GM19324 (cell line): ENCODE data around the gene FOSB.
A peak's percentile ranks its signal among the peaks of the same experiment; 100 is the strongest.
"Not testable (repeated sequence)": the region's sequence is repeated elsewhere in the genome, so short reads cannot be mapped to it uniquely, and the experiment has no call there.

Experiments used
- ATAC-seq: cut with Tn5 transposase; IDR thresholded peaks from one replicate; pipeline ENCODE4 v1.9.1; 2021; ENCODE audit warnings: mild to moderate bottlenecking, moderate library complexity; ENCODE audit not compliant: unreplicated experiment, low FRiP score

Gene FOSB

DNA sequence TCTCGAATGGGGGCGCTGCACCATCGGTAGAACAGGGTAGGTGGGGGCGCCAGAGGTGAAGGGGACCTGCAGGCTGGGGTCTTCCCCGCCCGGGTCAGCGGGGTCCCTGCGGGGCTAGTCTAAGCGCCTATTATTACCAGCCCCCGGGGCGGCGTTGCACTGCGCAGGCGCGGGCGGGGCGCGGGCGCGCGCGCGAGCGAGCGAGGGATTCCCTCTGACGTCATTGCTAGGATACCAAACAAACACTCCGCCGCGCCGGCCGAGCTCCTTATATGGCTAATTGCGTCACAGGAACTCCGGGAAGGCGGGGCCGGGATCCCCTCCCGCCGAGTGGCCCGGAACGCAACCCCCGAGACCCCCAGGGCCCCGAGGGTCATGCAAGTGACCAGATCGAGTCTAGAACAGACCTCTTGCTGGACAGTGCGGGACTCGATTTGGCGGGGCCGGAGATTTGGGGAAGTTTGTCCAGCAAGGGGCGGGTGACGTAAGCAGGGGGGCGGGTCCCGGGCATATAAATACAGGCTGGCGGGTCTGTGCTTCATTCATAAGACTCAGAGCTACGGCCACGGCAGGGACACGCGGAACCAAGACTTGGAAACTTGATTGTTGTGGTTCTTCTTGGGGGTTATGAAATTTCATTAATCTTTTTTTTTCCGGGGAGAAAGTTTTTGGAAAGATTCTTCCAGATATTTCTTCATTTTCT lies at the start of gene FOSB:
FOSB (plus strand) TSS at position 541 of the 703 bp plus-strand sequence. CDS start 591 bp downstream, outside the sequence.
- ATAC-seq: peak; percentile 44

DNA sequence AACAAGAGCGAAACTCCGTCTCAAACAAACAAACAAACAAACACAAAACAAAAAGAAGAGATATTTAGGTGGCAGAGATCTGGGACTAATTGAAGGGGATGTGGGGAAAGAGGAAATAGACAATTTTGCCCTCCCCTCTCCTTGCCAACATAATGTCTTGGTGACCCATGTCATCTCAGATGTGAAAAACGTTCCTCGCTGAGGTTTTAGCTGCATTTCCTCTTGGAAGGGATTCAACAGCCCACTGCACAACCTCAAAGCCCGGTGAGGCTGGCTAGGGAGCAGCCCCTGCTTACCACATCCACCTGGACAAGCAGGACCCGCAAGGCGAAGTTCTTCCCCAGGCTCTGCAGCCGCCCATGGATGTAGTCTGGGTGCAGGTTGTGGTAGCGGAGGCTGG lies 49.0 kb upstream of the FOSB start:
- ATAC-seq: no peak

DNA sequence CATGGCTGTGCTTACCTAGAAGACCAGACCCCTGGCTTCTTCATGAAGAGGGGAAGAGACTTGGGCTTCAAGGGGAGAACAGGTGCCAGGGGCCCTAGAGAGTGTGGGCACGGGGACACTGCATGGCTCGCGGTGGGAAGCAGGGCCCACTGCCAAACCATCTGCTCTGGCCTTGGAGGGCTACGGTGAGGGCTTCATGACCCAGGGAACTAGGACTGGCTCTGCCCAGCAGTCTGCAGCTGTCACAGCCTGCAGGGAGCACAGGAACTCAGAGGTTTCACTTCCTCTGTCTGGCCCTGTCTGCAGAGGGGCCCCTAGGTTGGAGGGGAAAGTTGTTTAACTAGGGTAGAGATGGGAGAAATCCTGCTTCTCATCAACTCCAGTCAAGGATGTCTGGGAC lies 48.4 kb upstream of the FOSB start:
- peak; percentile 53 for ATAC-seq

- no peak for ATAC-seq
Measured at GRCh38 chr19:45419895-45420294, 47.9 kb upstream of the FOSB start.

GRCh38 chr19:45420356-45420755 lies 47.4 kb upstream of the FOSB start:
- no peak for ATAC-seq

- no peak for ATAC-seq
Measured at GRCh38 chr19:45420871-45421270, 46.9 kb upstream of the FOSB start.

- no peak for ATAC-seq
Measured at GRCh38 chr19:45421947-45422498, 45.8 kb upstream of the FOSB start.

DNA sequence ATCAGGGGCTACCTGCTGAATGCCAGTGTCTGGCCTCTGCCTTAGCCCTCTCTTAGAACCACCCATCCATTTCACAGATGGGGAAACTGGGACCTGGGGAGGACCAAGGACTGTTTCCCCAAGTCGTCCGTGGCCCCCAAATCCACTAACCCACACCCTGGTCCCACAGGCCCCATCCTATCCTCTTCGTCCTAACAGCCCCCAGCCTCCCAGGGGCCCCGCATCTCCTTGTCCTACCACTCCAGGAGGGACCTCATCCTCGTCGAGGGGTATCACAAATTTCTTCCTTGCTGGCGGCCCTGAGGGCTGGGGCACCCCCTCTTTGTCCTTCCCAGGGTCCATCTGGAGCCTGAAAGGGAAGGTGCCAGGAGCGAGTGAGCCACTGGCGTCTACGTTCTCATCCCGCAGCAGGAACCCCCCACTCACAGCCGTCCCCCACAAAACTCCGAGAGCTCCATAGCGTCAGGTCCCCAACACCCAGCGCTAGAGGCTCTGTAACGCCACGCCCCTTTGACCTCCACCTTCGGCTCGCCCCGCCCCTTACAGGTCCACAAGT lies 44.7 kb upstream of the FOSB start:
- no peak for ATAC-seq

GRCh38 chr19:45423589-45424190 lies 44.1 kb upstream of the FOSB start, which contains the start of gene ERCC1:
Gene ERCC1, minus strand, starts transcription at chr19:45423917. Its CDS starts 543 bp downstream, at chr19:45423374.
- ATAC-seq: peak; percentile 69

DNA sequence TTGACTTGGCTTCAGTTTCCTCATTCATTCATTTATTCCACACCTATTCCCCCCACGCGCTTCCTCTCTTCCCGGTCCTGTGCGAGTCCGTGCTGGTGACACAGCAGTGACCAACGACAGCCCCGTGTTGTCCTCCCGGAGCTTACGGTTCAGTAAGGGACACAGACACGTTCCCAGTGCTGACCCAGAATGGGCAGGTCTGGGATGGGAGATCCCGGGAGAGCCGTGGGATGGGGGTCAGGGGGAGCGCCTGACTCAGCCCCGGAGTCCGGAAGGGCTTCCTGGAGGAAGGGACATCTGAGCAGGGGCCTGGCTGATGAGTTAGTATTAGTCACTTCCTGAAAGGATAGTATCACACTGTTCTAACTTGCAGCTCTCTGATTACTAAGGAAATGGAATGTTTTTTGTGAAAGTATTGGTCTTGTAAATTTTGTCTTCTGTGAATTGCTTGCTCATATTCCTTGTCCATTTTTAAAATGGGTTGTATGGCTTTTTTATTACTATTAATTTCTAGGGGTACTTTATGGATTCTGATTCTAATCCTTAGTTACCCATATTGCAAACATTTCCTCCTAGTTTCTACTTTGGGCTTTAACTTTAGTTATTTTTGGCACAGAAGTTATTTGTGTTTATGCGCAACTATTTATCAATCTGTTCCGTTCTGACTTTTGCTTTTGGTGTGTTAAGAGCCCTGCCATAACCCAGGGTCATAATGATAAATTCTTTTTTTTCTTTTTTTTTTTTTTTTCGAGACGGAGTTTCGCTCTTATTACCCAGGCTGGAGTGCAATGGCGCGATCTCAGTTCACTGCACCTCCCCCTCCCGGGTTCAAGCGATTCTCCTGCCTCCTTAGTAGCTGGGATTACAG lies 43.4 kb upstream of the FOSB start:
- ATAC-seq: no peak

- no peak for ATAC-seq
Measured at GRCh38 chr19:45428384-45429231, 39.2 kb upstream of the FOSB start.

GRCh38 chr19:45429896-45430295 lies 37.9 kb upstream of the FOSB start:
- not testable (repeated sequence) for ATAC-seq

DNA sequence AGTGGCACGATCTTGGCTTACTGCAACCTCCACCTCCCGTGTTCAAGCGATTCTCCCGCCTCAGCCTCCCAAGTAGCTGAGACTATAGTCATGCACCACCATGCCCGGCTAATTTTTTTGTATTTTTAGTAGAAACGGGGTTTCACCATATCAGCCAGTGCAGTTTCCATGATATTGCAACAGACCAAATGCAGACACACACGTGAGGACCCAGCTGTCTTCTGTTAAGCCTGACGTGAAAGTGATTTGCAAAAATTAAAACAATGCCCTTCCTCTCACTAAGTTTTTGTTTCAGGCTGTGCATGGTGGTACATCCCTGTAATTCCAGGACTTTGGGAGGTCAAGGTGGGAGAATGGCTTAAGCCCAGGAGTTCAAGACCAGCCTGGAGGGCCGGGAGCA lies 36.8 kb upstream of the FOSB start:
- not testable (repeated sequence) for ATAC-seq

- ATAC-seq: not testable (repeated sequence)
Measured at GRCh38 chr19:45432543-45432942, 35.3 kb upstream of the FOSB start.

GRCh38 chr19:45437328-45437727 lies 30.5 kb upstream of the FOSB start:
- ATAC-seq: no peak

DNA sequence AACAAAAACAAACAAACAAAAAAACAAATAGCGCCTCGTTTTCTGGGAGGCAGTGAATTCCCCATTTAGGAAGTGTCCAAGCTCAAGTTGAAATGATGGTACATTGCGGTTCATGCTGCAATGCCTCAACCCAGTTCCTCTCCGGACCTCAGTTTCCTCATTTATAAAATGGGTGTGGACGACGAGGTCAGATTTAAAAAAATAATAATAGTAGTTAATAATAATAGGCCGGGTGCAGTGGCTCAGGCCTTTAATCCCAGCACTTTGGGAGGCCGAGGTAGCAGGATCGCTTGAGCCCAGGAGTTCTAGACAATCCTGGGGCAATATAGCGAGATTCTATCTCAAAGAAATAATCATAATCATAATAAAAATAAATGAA lies 28.6 kb upstream of the FOSB start:
- no peak for ATAC-seq

- ATAC-seq: peak; percentile 72
Measured at GRCh38 chr19:45439569-45440258, 28.1 kb upstream of the FOSB start.

DNA sequence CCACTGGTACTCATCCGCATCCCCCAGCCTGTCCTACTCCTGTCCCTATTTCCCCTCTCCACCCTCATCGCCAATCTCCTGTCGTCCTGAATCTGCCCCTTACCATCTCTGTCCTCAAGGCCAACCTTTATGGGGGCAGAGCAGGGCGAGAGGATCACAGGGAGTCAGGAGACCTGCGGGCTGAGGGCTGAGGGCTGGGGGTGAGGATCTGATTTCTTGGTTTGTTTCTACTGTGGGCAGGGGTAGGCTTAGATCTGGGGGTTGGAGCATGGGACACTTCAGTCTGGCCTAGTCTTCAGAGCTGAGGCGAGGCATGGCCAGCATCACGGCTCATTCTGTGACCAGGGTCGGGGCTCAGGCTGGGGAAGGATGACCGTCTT lies 27.5 kb upstream of the FOSB start:
- ATAC-seq: no peak
